ENCODE results near the gene RPH3AL. TPM values are rescaled to one million over a fixed set of nuclear protein-coding genes. Genes with fewer than 3 reads are reported as not detected.

Gene RPH3AL, protein sequence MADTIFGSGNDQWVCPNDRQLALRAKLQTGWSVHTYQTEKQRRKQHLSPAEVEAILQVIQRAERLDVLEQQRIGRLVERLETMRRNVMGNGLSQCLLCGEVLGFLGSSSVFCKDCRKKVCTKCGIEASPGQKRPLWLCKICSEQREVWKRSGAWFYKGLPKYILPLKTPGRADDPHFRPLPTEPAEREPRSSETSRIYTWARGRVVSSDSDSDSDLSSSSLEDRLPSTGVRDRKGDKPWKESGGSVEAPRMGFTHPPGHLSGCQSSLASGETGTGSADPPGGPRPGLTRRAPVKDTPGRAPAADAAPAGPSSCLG
- total RNA-seq (10 to 100 TPM in 1 of 2 donors, 1 to 10 TPM in 1; 6.5 to 13.5 TPM), polyA plus RNA-seq (ENCODE audit: insufficient read depth, low read depth, low replicate concordance) (4.4 TPM)
- long read RNA-seq, donor 1: 0 reads
- long read RNA-seq, donor 2: 0 reads

DNA sequence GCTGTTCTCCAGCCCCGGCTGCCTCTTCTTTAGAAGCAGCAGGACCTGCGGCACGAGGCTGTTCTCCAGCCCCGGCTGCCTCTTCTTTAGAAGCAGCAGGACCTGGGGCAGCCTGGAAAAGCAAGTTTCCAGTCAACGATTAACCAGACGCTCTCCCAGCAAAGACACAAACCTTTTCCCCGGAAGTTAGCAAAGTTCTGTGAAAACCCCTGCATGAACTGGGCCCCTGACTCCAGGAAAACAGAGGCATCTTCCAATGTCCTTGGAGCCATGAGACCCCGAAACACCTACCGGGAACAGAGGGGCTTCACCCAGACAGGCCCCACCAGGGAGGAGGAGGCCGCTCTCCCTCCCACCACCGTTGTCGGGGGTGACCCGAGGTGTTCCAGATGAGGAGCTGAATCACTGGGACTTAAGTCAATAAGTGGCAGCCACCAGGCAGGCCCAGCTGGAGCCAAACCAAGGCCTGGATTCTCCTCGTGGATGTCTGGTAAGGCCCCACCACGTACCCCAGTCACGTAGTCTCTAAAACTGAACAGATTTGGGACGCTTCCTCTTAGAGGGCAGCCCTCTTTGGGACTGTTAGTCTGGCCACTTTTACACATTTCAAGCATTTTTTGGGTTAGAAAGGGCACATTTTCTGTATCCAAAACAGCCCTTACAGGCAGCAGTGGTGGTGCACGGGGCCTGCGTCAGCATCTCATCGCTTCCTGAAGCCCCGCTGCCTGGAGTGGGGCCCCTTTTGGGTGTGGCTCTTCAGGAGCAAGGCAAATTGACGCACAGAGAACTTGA is at the start of gene RPH3AL:
Gene RPH3AL (minus strand): TSS at position 387 of the 792 bp plus-strand sequence. CDS start 25,264 bp downstream, outside the sequence.
- Histone ChIP-seq H3K9me3 (no peaks in the 10 kb centered on the region), H3K27me3 (no peaks in the 10 kb centered on the region), H3K27ac (peak within 1 kb of the TSS in 1 of 2 donors; percentile 18), H3K4me3 (no peak within 1 kb of the TSS), H3K36me3 (ENCODE audit: low read depth, missing control alignments) (no peaks in the 10 kb centered on the region), H3K4me1 (peaks cover 20% of the 10 kb centered on the region)
- WGBS, 2 donors: 59 to 72% methylated on average over 21 to 22 of the region's 22 CpGs
- intact Hi-C loops (cut with DNase I; ENCODE audit: low total_unique reads): no loop called here
- no peak for DNase-seq
- TF ChIP-seq POLR2A (IDR thresholded peaks at IDR 0.05): no peak
- TF ChIP-seq, protein P1, sequence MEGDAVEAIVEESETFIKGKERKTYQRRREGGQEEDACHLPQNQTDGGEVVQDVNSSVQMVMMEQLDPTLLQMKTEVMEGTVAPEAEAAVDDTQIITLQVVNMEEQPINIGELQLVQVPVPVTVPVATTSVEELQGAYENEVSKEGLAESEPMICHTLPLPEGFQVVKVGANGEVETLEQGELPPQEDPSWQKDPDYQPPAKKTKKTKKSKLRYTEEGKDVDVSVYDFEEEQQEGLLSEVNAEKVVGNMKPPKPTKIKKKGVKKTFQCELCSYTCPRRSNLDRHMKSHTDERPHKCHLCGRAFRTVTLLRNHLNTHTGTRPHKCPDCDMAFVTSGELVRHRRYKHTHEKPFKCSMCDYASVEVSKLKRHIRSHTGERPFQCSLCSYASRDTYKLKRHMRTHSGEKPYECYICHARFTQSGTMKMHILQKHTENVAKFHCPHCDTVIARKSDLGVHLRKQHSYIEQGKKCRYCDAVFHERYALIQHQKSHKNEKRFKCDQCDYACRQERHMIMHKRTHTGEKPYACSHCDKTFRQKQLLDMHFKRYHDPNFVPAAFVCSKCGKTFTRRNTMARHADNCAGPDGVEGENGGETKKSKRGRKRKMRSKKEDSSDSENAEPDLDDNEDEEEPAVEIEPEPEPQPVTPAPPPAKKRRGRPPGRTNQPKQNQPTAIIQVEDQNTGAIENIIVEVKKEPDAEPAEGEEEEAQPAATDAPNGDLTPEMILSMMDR (IDR thresholded peaks at IDR 0.05): no peak

DNA sequence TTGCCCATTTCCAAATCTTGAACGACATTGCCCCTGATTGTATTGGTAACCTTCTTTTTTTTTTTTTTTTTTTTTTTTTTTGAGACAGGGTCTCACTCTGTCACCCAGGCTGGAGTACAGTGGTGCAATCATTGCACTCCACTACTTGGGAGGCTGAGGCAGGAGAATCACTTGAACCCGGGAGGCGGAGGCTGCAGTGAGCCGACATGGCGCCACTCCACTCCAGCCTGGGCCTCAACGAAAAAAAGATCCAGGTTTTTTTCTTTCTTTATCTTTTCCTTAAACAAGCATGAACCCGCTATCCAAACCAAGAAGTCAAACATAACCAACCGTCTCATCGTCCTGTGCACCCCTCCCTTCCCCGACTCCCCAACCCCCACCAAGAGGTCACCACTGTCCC is 47.6 kb upstream of the RPH3AL start:
- no peaks in the 10 kb centered on the region for H3K4me1 ChIP-seq
- no peak for DNase-seq
- 81 to 84% methylated on average over 10 of the region's 10 CpGs for WGBS, 2 donors
- TF ChIP-seq, protein P1 (IDR thresholded peaks at IDR 0.05): no peak
- TF ChIP-seq POLR2A (IDR thresholded peaks at IDR 0.05): no peak
- H3K4me3 ChIP-seq: no peak overlapping the region
- no peak overlapping the region for H3K27ac ChIP-seq
- no peaks in the 10 kb centered on the region for H3K36me3 ChIP-seq (ENCODE audit: low read depth, missing control alignments)
- no peaks in the 10 kb centered on the region for H3K27me3 ChIP-seq
- no peaks in the 10 kb centered on the region for H3K9me3 ChIP-seq
- intact Hi-C loops (cut with DNase I; ENCODE audit: low total_unique reads): no loop called here

GRCh38 chr17:396788-397187 is 44.2 kb upstream of the RPH3AL start:
- no peak for DNase-seq
- Histone ChIP-seq H3K4me3 (no peak overlapping the region), H3K36me3 (ENCODE audit: low read depth, missing control alignments) (no peaks in the 10 kb centered on the region), H3K27ac (no peak overlapping the region), H3K9me3 (no peaks in the 10 kb centered on the region), H3K27me3 (no peaks in the 10 kb centered on the region), H3K4me1 (peaks cover 11% of the 10 kb centered on the region)
- 82 to 83% methylated on average over 6 of the region's 6 CpGs for WGBS, 2 donors
- TF ChIP-seq POLR2A (IDR thresholded peaks at IDR 0.05): no peak
- TF ChIP-seq, protein P1 (IDR thresholded peaks at IDR 0.05): no peak
- intact Hi-C loops (cut with DNase I; ENCODE audit: low total_unique reads): no loop called here

- Histone ChIP-seq H3K4me1 (peaks cover 11% of the 10 kb centered on the region), H3K27me3 (no peaks in the 10 kb centered on the region), H3K36me3 (ENCODE audit: low read depth, missing control alignments) (no peaks in the 10 kb centered on the region), H3K4me3 (no peak overlapping the region), H3K27ac (no peak overlapping the region), H3K9me3 (no peaks in the 10 kb centered on the region)
- WGBS, 2 donors: 92 to 95% methylated on average over 2 of the region's 2 CpGs
- no peak for DNase-seq
- TF ChIP-seq, protein P1 (IDR thresholded peaks at IDR 0.05): no peak
- no peak for TF ChIP-seq POLR2A (IDR thresholded peaks at IDR 0.05)
- intact Hi-C loops (cut with DNase I; ENCODE audit: low total_unique reads): no loop called here
These were observed 43.4 kb upstream of the RPH3AL start for GRCh38 chr17:395974-396373.

Measured in testis (tissue), 5 donors.